HepG2 (cell line): ENCODE measurements around the gene DEPDC1B. TPM values are rescaled to one million over a fixed set of nuclear protein-coding genes. Genes with fewer than 3 reads are reported as not detected.

ENCODE experiments used
- ATAC-seq: fragments of 200-7000 bp; cut with Tn5 transposase; 3 replicates; pipeline ENCODE4 v1.9.1; 2020; ENCODE audit warnings: mild to moderate bottlenecking, moderate library complexity
- BruUV-seq: library from RNA; stranded (reverse); fragments of 400-500 nt; replicated peaks from 2 replicates; lab custom pipeline; 2021; lab: Mats Ljungman, UMichigan
- CTCF ChIA-PET: fragments of 300-600 bp; formaldehyde crosslinking; extraction: SDS; loops from one replicate; lab custom pipeline; 2021; ENCODE audit warnings: low total read pairs, inconsistent platforms, low intra/inter-chr PET ratio; lab: Yijun Ruan, JAX
- POLR2A ChIA-PET: fragments of 350-600 bp; sonication (Branson Sonifier 250); formaldehyde crosslinking; loops from one replicate; lab custom pipeline; 2020; ENCODE audit warnings: antibody characterized with exemption, inconsistent platforms; lab: Yijun Ruan, JAX
- DNase-seq: peaks from one replicate; pipeline ENCODE4 v3.0.0-alpha.2; 2015; ENCODE audit warnings: low spot score
- FAIRE-seq: peaks from 3 replicates; lab custom pipeline; 2011; peaks lifted over from hg19 to GRCh38; lab: Jason Lieb, UNC
- H2AFZ ChIP-seq: one replicate; pipeline ENCODE4 v1.6.1; 2011; ENCODE audit warnings: low read length, inconsistent platforms
- H3K27ac ChIP-seq: fragments of 300-600 bp; 3 replicates; pipeline ENCODE4 v1.8.0; 2011; ENCODE audit warnings: mixed run types, mild to moderate bottlenecking, mixed read lengths, low read length, inconsistent platforms; ENCODE audit not compliant: insufficient read depth; ENCODE audit errors: extremely low read length
- H3K27me3 ChIP-seq, 2 experiments: fragments of 200-600 bp in 1 of 2; 2 replicates in 1 of 2; 3 replicates in 1 of 2; pipeline versions ENCODE4 v1.6.0 to v1.8.0; 2011; ENCODE audit warnings: low read length in 2 of 2, mild to moderate bottlenecking in 2 of 2, moderate library complexity in 2 of 2, inconsistent platforms in 1 of 2; ENCODE audit not compliant: insufficient read depth in 2 of 2, control insufficient read depth in 1 of 2
- H3K36me3 ChIP-seq, 2 experiments: fragments of 200-600 bp in 1 of 2; replicated peaks in 1 of 2; 2 replicates in 1 of 2; 3 replicates in 1 of 2; pipeline versions ENCODE4 v1.5.1 to v1.8.0; 2011; ENCODE audit warnings: low read length in 2 of 2, inconsistent platforms in 1 of 2; ENCODE audit not compliant: insufficient read depth in 2 of 2, control insufficient read depth in 1 of 2
- H3K4me1 ChIP-seq: 2 replicates; pipeline ENCODE4 v1.5.1; 2012; ENCODE audit warnings: low read length, inconsistent platforms; ENCODE audit not compliant: insufficient read depth
- H3K4me2 ChIP-seq: 2 replicates; pipeline ENCODE4 v1.6.0; 2011; ENCODE audit warnings: low read depth, low read length, inconsistent platforms
- H3K4me3 ChIP-seq, 3 experiments: fragments of 200-600 bp in 1 of 3; sonication (generic), shearing (Covaris generic) in 1 of 3; replicated peaks in 1 of 3; 2 replicates each; pipeline ENCODE4 v1.5.1; 2011 to 2016; ENCODE audit warnings: low read length in 3 of 3, inconsistent platforms in 2 of 3, low read depth in 2 of 3, mild to moderate bottlenecking in 2 of 3, control low read depth in 1 of 3, mixed read lengths in 1 of 3; ENCODE audit not compliant: insufficient read depth in 1 of 3
- H3K79me2 ChIP-seq: one replicate; pipeline ENCODE4 v1.6.1; 2011; ENCODE audit warnings: low read length, inconsistent platforms; ENCODE audit not compliant: insufficient read depth
- H3K9ac ChIP-seq: 2 replicates; pipeline ENCODE4 v1.6.0; 2011; ENCODE audit warnings: mild to moderate bottlenecking, low read depth, low read length, inconsistent platforms; ENCODE audit not compliant: insufficient read depth
- H3K9me3 ChIP-seq: 2 replicates; pipeline ENCODE4 v1.5.1; 2012; ENCODE audit warnings: mild to moderate bottlenecking, low read length
- H4K20me1 ChIP-seq: 2 replicates; pipeline ENCODE4 v1.6.0; 2011; ENCODE audit warnings: inconsistent platforms, mild to moderate bottlenecking, low read length, moderate library complexity; ENCODE audit not compliant: insufficient read depth
- ARNT ChIP-seq: fragments of 450-650 bp; IDR thresholded peaks from 2 replicates; pipeline ENCODE4 v1.6.1; 2017
- ARNT2 ChIP-seq: sonication (generic); formaldehyde crosslinking; IDR thresholded peaks from 2 replicates; pipeline ENCODE4 v1.8.0; 2022; ENCODE audit warnings: mild to moderate bottlenecking, low read depth, missing genetic modification reagents, moderate library complexity
- ASH2L ChIP-seq: fragments of 300-600, 200-600 bp; sonication (generic); IDR thresholded peaks from 2 replicates; pipeline ENCODE4 v1.7.0; 2017; ENCODE audit warnings: low read depth, mild to moderate bottlenecking, moderate library complexity, mixed read lengths, low read length; ENCODE audit not compliant: insufficient read length
- DPF2 ChIP-seq: sonication (generic); formaldehyde crosslinking; IDR thresholded peaks from 2 replicates; pipeline ENCODE4 v1.4.0; 2020; ENCODE audit warnings: mild to moderate bottlenecking, low read depth, missing genetic modification reagents, borderline replicate concordance
- HNRNPK ChIP-seq: fragments of 200-400 bp; formaldehyde crosslinking; IDR thresholded peaks from 2 replicates; pipeline ENCODE4 v1.6.1; 2018; ENCODE audit warnings: low read length, low read depth, moderate library complexity, mild to moderate bottlenecking; ENCODE audit not compliant: poor library complexity, severe bottlenecking
- SRY ChIP-seq: sonication (generic); formaldehyde crosslinking; IDR thresholded peaks from 2 replicates; pipeline ENCODE4 v1.8.0; 2022; ENCODE audit warnings: mild to moderate bottlenecking, missing genetic modification reagents
- TCF12 ChIP-seq, 2 experiments: fragments of 450-650 bp in 1 of 2; sonication (generic) in 1 of 2; formaldehyde crosslinking in 1 of 2; IDR thresholded peaks; 2 replicates each; pipeline versions ENCODE4 v1.6.1 to v1.8.0; 2017 to 2022; ENCODE audit warnings: antibody characterized with exemption in 1 of 2, mild to moderate bottlenecking in 1 of 2, missing genetic modification reagents in 1 of 2, moderate library complexity in 1 of 2
- ZKSCAN8 ChIP-seq: IDR thresholded peaks from 2 replicates; pipeline ENCODE4 v1.6.1; 2016; ENCODE audit warnings: borderline replicate concordance, missing genetic modification reagents, missing compliant biosample characterization
- ZNF18 ChIP-seq: sonication (generic); formaldehyde crosslinking; IDR thresholded peaks from 2 replicates; pipeline ENCODE4 v1.8.0; 2022; ENCODE audit warnings: mild to moderate bottlenecking, missing genetic modification reagents; ENCODE audit not compliant: insufficient replicate concordance
- ZNF639 ChIP-seq: conservative IDR thresholded peaks from 2 replicates; pipeline ENCODE4 v1.6.1; 2018; ENCODE audit warnings: missing genetic modification reagents
- ZNF749 ChIP-seq: sonication (generic); formaldehyde crosslinking; IDR thresholded peaks from 2 replicates; pipeline ENCODE4 v1.8.0; 2022; ENCODE audit warnings: mild to moderate bottlenecking, missing genetic modification reagents, moderate library complexity, borderline replicate concordance
- WGBS: methylation state at CpG from one replicate; pipeline ENCODE4 v1.1.6; 2017; ENCODE audit warnings: low lambda C conversion rate; 5-methylcytosine and 5-hydroxymethylcytosine counted together
- in situ Hi-C: cut with HindIII; loops from 2 replicates; pipeline ENCODE4 v1.10.0; 2017; ENCODE audit warnings: low pct_unique_long_range_greater_than_20kb; ENCODE audit not compliant: extremely low pct_ligation_motif_present
- intact Hi-C: fragments of 100-400 bp; cut with micrococcal nuclease; formaldehyde crosslinking; loops from one replicate; pipeline ENCODE4 v1.10.0; 2022; ENCODE audit not compliant: unreplicated experiment
- polyA plus RNA-seq, 8 experiments: library from polyadenylated mRNA; depleted of rRNA in 3 of 8; stranded (reverse) in 7 of 8; unstranded in 1 of 8; fragments of >200 nt; fragmentation: Illumina TruSeq in 4 of 8; extraction: Trizol in 4 of 8; gene quantifications; 2 replicates each; pipeline versions ENCODE4 v1.2.1 to v1.2.3, GENCODE V29; 2011 to 2016; ENCODE audit warnings: low read depth in 4 of 8, missing spikeins in 1 of 8, mixed read lengths in 1 of 8; ENCODE audit not compliant: insufficient read depth in 1 of 8
- total RNA-seq, 5 experiments: library from RNA; depleted of rRNA; stranded (reverse); fragments of >200 nt; fragmentation: Illumina TruSeq; extraction: Trizol; gene quantifications; 2 replicates each; pipeline ENCODE4 v1.2.3, GENCODE V29; 2016; ENCODE audit warnings: low read depth in 1 of 5

Gene DEPDC1B
- total and polyA plus RNA-seq, 2 of the 13 experiments (the other 11 are each of a cell fraction or from before 2014, with no cell fraction given), result 29.5 to 51.3 TPM

GRCh38 chr5:60597572-60598320, 102.2 kb downstream of the DEPDC1B start (continued):
- TF ChIP-seq ASH2L (no peak), SRY (CRISPR knock-in tag) (no peak), ZNF639 (CRISPR knock-in tag) (no peak), ZKSCAN8 (CRISPR knock-in tag) (no peak), ARNT2 (CRISPR knock-in tag) (no peak)

GRCh38 chr5:60594715-60595477, 105.1 kb downstream of the DEPDC1B start:
- DNase-seq (no peak), ATAC-seq (no peak), FAIRE-seq (no peak)
- intact Hi-C loops, result no loop called here
- no peak for TF ChIP-seq TCF12 (IDR thresholded peaks at IDR 0.05)
- no peak for TF ChIP-seq TCF12 (CRISPR knock-in tag; IDR thresholded peaks at IDR 0.05)
- TF ChIP-seq ZNF749 (CRISPR knock-in tag), result no peak
- TF ChIP-seq ARNT, result no peak
- TF ChIP-seq HNRNPK, result peak; percentile 92
- TF ChIP-seq ZNF18 (CRISPR knock-in tag), result no peak
- TF ChIP-seq DPF2, result no peak
- Histone ChIP-seq H3K27ac (no peak overlapping the region), H4K20me1 (no peaks in the 10 kb centered on the region), H3K79me2 (no peaks in the 10 kb centered on the region), H3K4me2 (no peak overlapping the region), H3K9ac (no peak overlapping the region), H3K9me3 (no peaks in the 10 kb centered on the region), H3K27me3 (no peaks in the 10 kb centered on the region), H3K4me3 (no peak overlapping the region), H3K4me1 (no peaks in the 10 kb centered on the region), H2AFZ (no peak overlapping the region), H3K36me3 (peaks cover 2 to 30% of the 10 kb centered on the region in 2 experiments; a peak in 2 of 5 replicates)
- in situ Hi-C loops, result loop anchor here (25.0 kb wide), 1 partner anchor 1208 kb away; no protein-coding TSS in a partner anchor
- ChIA-PET CTCF (no interaction called here), POLR2A (no interaction called here)
- no TSS peak for BruUV-seq
- 98% methylated on average over 4 of the region's 4 CpGs for WGBS
